ENCODE measurements around the gene HSPA1L.
A peak's percentile ranks its signal among the peaks of the same experiment; 100 is the strongest.

Gene HSPA1L

DNA sequence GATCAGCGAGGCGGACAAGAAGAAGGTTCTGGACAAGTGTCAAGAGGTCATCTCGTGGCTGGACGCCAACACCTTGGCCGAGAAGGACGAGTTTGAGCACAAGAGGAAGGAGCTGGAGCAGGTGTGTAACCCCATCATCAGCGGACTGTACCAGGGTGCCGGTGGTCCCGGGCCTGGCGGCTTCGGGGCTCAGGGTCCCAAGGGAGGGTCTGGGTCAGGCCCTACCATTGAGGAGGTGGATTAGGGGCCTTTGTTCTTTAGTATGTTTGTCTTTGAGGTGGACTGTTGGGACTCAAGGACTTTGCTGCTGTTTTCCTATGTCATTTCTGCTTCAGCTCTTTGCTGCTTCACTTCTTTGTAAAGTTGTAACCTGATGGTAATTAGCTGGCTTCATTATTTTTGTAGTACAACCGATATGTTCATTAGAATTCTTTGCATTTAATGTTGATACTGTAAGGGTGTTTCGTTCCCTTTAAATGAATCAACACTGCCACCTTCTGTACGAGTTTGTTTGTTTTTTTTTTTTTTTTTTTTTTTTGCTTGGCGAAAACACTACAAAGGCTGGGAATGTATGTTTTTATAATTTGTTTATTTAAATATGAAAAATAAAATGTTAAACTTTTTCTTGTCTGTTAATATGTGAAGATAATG is 14.7 kb upstream of the HSPA1L start (continued):
- TF ChIP-seq ZNF654 (tag by site-specific recombination; IDR thresholded peaks at IDR 0.05; ENCODE audit: low read depth): peak; percentile 93
- peak; percentile 85 for TF ChIP-seq ZBTB48 (tag by site-specific recombination; IDR thresholded peaks at IDR 0.05)
- TF ChIP-seq ZNF274 (IDR thresholded peaks at IDR 0.05; ENCODE audit: low read length): no peak
- no peak for TF ChIP-seq ZNF274 (tag by site-specific recombination; IDR thresholded peaks at IDR 0.05; ENCODE audit: borderline replicate concordance)
- TF ChIP-seq BCL11A (tag by site-specific recombination; IDR thresholded peaks at IDR 0.05; ENCODE audit: low read depth): 0 out of 2 replicates have a peak, but pooled peaks have one; percentile 51
- TF ChIP-seq ZNF311 (tag by site-specific recombination; IDR thresholded peaks at IDR 0.05; ENCODE audit: borderline replicate concordance): no peak
- TF ChIP-seq, protein P1, sequence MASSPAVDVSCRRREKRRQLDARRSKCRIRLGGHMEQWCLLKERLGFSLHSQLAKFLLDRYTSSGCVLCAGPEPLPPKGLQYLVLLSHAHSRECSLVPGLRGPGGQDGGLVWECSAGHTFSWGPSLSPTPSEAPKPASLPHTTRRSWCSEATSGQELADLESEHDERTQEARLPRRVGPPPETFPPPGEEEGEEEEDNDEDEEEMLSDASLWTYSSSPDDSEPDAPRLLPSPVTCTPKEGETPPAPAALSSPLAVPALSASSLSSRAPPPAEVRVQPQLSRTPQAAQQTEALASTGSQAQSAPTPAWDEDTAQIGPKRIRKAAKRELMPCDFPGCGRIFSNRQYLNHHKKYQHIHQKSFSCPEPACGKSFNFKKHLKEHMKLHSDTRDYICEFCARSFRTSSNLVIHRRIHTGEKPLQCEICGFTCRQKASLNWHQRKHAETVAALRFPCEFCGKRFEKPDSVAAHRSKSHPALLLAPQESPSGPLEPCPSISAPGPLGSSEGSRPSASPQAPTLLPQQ (tag by site-specific recombination; IDR thresholded peaks at IDR 0.05): no peak
- TF ChIP-seq, protein P2, sequence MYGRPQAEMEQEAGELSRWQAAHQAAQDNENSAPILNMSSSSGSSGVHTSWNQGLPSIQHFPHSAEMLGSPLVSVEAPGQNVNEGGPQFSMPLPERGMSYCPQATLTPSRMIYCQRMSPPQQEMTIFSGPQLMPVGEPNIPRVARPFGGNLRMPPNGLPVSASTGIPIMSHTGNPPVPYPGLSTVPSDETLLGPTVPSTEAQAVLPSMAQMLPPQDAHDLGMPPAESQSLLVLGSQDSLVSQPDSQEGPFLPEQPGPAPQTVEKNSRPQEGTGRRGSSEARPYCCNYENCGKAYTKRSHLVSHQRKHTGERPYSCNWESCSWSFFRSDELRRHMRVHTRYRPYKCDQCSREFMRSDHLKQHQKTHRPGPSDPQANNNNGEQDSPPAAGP (tag by site-specific recombination; IDR thresholded peaks at IDR 0.05): peak; percentile 23; the same call in 1 of the 2 replicates
- TF ChIP-seq HOXA7 (CRISPR knock-in tag; IDR thresholded peaks at IDR 0.05; ENCODE audit: borderline replicate concordance): no peak
- TF ChIP-seq, protein P3, sequence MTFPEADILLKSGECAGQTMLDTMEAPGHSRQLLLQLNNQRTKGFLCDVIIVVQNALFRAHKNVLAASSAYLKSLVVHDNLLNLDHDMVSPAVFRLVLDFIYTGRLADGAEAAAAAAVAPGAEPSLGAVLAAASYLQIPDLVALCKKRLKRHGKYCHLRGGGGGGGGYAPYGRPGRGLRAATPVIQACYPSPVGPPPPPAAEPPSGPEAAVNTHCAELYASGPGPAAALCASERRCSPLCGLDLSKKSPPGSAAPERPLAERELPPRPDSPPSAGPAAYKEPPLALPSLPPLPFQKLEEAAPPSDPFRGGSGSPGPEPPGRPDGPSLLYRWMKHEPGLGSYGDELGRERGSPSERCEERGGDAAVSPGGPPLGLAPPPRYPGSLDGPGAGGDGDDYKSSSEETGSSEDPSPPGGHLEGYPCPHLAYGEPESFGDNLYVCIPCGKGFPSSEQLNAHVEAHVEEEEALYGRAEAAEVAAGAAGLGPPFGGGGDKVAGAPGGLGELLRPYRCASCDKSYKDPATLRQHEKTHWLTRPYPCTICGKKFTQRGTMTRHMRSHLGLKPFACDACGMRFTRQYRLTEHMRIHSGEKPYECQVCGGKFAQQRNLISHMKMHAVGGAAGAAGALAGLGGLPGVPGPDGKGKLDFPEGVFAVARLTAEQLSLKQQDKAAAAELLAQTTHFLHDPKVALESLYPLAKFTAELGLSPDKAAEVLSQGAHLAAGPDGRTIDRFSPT (tag by site-specific recombination; IDR thresholded peaks at IDR 0.05): peak; percentile 33; the same call in 1 of the 2 replicates
- TF ChIP-seq, protein P4, sequence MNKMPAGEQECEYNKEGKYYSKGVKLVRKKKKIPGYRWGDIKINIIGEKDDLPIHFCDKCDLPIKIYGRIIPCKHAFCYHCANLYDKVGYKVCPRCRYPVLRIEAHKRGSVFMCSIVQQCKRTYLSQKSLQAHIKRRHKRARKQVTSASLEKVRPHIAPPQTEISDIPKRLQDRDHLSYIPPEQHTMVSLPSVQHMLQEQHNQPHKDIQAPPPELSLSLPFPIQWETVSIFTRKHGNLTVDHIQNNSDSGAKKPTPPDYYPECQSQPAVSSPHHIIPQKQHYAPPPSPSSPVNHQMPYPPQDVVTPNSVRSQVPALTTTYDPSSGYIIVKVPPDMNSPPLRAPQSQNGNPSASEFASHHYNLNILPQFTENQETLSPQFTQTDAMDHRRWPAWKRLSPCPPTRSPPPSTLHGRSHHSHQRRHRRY (tag by site-specific recombination; IDR thresholded peaks at IDR 0.05): peak; percentile 93
- no peak for TF ChIP-seq ZNF561 (tag by site-specific recombination; IDR thresholded peaks at IDR 0.05; ENCODE audit: borderline replicate concordance)
- TF ChIP-seq ZNF114 (tag by site-specific recombination; IDR thresholded peaks at IDR 0.05): no peak
- TF ChIP-seq, protein P5, sequence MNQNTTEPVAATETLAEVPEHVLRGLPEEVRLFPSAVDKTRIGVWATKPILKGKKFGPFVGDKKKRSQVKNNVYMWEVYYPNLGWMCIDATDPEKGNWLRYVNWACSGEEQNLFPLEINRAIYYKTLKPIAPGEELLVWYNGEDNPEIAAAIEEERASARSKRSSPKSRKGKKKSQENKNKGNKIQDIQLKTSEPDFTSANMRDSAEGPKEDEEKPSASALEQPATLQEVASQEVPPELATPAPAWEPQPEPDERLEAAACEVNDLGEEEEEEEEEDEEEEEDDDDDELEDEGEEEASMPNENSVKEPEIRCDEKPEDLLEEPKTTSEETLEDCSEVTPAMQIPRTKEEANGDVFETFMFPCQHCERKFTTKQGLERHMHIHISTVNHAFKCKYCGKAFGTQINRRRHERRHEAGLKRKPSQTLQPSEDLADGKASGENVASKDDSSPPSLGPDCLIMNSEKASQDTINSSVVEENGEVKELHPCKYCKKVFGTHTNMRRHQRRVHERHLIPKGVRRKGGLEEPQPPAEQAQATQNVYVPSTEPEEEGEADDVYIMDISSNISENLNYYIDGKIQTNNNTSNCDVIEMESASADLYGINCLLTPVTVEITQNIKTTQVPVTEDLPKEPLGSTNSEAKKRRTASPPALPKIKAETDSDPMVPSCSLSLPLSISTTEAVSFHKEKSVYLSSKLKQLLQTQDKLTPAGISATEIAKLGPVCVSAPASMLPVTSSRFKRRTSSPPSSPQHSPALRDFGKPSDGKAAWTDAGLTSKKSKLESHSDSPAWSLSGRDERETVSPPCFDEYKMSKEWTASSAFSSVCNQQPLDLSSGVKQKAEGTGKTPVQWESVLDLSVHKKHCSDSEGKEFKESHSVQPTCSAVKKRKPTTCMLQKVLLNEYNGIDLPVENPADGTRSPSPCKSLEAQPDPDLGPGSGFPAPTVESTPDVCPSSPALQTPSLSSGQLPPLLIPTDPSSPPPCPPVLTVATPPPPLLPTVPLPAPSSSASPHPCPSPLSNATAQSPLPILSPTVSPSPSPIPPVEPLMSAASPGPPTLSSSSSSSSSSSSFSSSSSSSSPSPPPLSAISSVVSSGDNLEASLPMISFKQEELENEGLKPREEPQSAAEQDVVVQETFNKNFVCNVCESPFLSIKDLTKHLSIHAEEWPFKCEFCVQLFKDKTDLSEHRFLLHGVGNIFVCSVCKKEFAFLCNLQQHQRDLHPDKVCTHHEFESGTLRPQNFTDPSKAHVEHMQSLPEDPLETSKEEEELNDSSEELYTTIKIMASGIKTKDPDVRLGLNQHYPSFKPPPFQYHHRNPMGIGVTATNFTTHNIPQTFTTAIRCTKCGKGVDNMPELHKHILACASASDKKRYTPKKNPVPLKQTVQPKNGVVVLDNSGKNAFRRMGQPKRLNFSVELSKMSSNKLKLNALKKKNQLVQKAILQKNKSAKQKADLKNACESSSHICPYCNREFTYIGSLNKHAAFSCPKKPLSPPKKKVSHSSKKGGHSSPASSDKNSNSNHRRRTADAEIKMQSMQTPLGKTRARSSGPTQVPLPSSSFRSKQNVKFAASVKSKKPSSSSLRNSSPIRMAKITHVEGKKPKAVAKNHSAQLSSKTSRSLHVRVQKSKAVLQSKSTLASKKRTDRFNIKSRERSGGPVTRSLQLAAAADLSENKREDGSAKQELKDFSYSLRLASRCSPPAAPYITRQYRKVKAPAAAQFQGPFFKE (tag by site-specific recombination; IDR thresholded peaks at IDR 0.05; ENCODE audit: borderline replicate concordance): no peak
- peak; percentile 15; the same call in 1 of the 2 replicates for TF ChIP-seq FEZF1 (tag by site-specific recombination; IDR thresholded peaks at IDR 0.05)

Measured in HEK293 (cell line).